ENCODE measurements around the gene RIIAD1. TPM values are rescaled to one million over a fixed set of nuclear protein-coding genes. Genes with fewer than 3 reads are reported as not detected.
A peak's percentile ranks its signal among the peaks of the same experiment; 100 is the strongest.

The RIIAD1 gene
- total RNA-seq, 1 donor from 2014 or later = 0.14 TPM

- Mint-ChIP-seq H3K36me3 (ENCODE audit: low read depth) (peaks cover 7% of the 10 kb centered on the region), H3K4me1 (peaks cover 17% of the 10 kb centered on the region), H3K27ac (ENCODE audit: unreplicated experiment) (no peak overlapping the region), H3K4me3 (no peak overlapping the region), H3K9me3 (no peaks in the 10 kb centered on the region), H3K27me3 (ENCODE audit: low read depth) (no peaks in the 10 kb centered on the region)
- TF ChIP-seq CTCF (conservative IDR thresholded peaks at IDR 0.05) = no peak
- no peak for DNase-seq (ENCODE audit: low read depth, low spot score)
These were observed 19.8 kb upstream of the RIIAD1 start for GRCh38 chr1:151701515-151701914.

GRCh38 chr1:151702936-151703335 is 18.4 kb upstream of the RIIAD1 start:
- H3K4me3 Mint-ChIP-seq = no peak overlapping the region
- peaks cover 17% of the 10 kb centered on the region for H3K4me1 Mint-ChIP-seq
- no peak for DNase-seq (ENCODE audit: low read depth, low spot score)
- H3K36me3 Mint-ChIP-seq (ENCODE audit: low read depth) = peaks cover 7% of the 10 kb centered on the region
- H3K27ac Mint-ChIP-seq (ENCODE audit: unreplicated experiment) = no peak overlapping the region
- no peaks in the 10 kb centered on the region for H3K27me3 Mint-ChIP-seq (ENCODE audit: low read depth)
- no peaks in the 10 kb centered on the region for H3K9me3 Mint-ChIP-seq
- no peak for TF ChIP-seq CTCF (conservative IDR thresholded peaks at IDR 0.05)

GRCh38 chr1:151703813-151704212 is 17.5 kb upstream of the RIIAD1 start:
- peaks cover 17% of the 10 kb centered on the region for H3K4me1 Mint-ChIP-seq
- H3K27ac Mint-ChIP-seq (ENCODE audit: unreplicated experiment) = peak overlapping the region; percentile 71
- peaks cover 7% of the 10 kb centered on the region for H3K36me3 Mint-ChIP-seq (ENCODE audit: low read depth)
- no peak for TF ChIP-seq CTCF (conservative IDR thresholded peaks at IDR 0.05)
- DNase-seq (ENCODE audit: low read depth, low spot score) = no peak
- no peak overlapping the region for H3K4me3 Mint-ChIP-seq
- H3K9me3 Mint-ChIP-seq = no peaks in the 10 kb centered on the region
- no peaks in the 10 kb centered on the region for H3K27me3 Mint-ChIP-seq (ENCODE audit: low read depth)

- Mint-ChIP-seq H3K27ac (ENCODE audit: unreplicated experiment) (no peak overlapping the region), H3K27me3 (ENCODE audit: low read depth) (no peaks in the 10 kb centered on the region), H3K9me3 (no peaks in the 10 kb centered on the region), H3K4me3 (no peak overlapping the region), H3K36me3 (ENCODE audit: low read depth) (peaks cover 7% of the 10 kb centered on the region), H3K4me1 (peaks cover 18% of the 10 kb centered on the region)
- no peak for DNase-seq (ENCODE audit: low read depth, low spot score)
- TF ChIP-seq CTCF (conservative IDR thresholded peaks at IDR 0.05) = no peak
These were observed 17.1 kb upstream of the RIIAD1 start for GRCh38 chr1:151704246-151704645.

GRCh38 chr1:151705146-151705545 is 16.2 kb upstream of the RIIAD1 start:
- H3K27me3 Mint-ChIP-seq (ENCODE audit: low read depth) = no peaks in the 10 kb centered on the region
- no peak for DNase-seq (ENCODE audit: low read depth, low spot score)
- no peak for TF ChIP-seq CTCF (conservative IDR thresholded peaks at IDR 0.05)
- H3K4me1 Mint-ChIP-seq = peaks cover 27% of the 10 kb centered on the region
- H3K27ac Mint-ChIP-seq (ENCODE audit: unreplicated experiment) = no peak overlapping the region
- H3K4me3 Mint-ChIP-seq = no peak overlapping the region
- no peaks in the 10 kb centered on the region for H3K9me3 Mint-ChIP-seq
- peaks cover 5% of the 10 kb centered on the region for H3K36me3 Mint-ChIP-seq (ENCODE audit: low read depth)

Data from neural crest cell (in vitro differentiated cells).